B cell (primary cell): ENCODE results near the gene WNK2. TPM values are rescaled to one million over a fixed set of nuclear protein-coding genes. Genes with fewer than 3 reads are reported as not detected.

ENCODE experiments used
- ATAC-seq: fragments of 200-7000 bp; cut with Tn5 transposase; one replicate; pipeline ENCODE4 v1.10.0; 2021; ENCODE audit warnings: low read depth, mild to moderate bottlenecking, moderate number of reproducible peaks, moderate library complexity
- CTCF ChIA-PET: fragments of 350-600 bp; sonication (Branson Sonifier 250); formaldehyde crosslinking; loops from one replicate; lab custom pipeline; 2021; ENCODE audit warnings: antibody characterized with exemption, inconsistent platforms; lab: Charles Lee
- POLR2A ChIA-PET: fragments of 350-600 bp; sonication (Branson Sonifier 250); formaldehyde crosslinking; loops from one replicate; lab custom pipeline; 2021; ENCODE audit warnings: antibody characterized with exemption; lab: Charles Lee
- DNase-seq: peaks from one replicate; pipeline ENCODE4 v3.0.0; 2013
- H2AFZ ChIP-seq: 2 replicates; pipeline ENCODE4 v1.6.1; 2012; ENCODE audit warnings: mild to moderate bottlenecking, low read depth, low read length; ENCODE audit not compliant: insufficient read depth, poor library complexity, severe bottlenecking
- H3K27ac ChIP-seq, 2 donors: 1 replicate in 1 of 2; 2 replicates in 1 of 2; pipeline ENCODE4 v1.5.1; 2012 to 2013; ENCODE audit warnings: low read length in 2 of 2, mild to moderate bottlenecking in 2 of 2, moderate library complexity in 1 of 2
- H3K27me3 ChIP-seq, 4 experiments: fragments of 200-600 bp in 1 of 4; sonication (generic) in 1 of 4; replicated peaks in 1 of 4; 1 replicate in 2 of 4; 2 replicates in 2 of 4; pipeline versions ENCODE4 v1.6.1 to v1.7.0; 2013 to 2016; ENCODE audit warnings: low read length in 3 of 4, mild to moderate bottlenecking in 2 of 4, mixed read lengths in 1 of 4, moderate library complexity in 1 of 4; ENCODE audit not compliant: insufficient read depth in 4 of 4, control insufficient read depth in 3 of 4; ENCODE audit errors: control extremely low read depth in 1 of 4
- H3K36me3 ChIP-seq, 2 experiments: replicated peaks in 1 of 2; 1 replicate in 1 of 2; 2 replicates in 1 of 2; pipeline versions ENCODE4 v1.6.1 to v1.7.1; 2013; ENCODE audit warnings: low read length in 1 of 2; ENCODE audit not compliant: insufficient read depth in 2 of 2, control insufficient read depth in 1 of 2; ENCODE audit errors: control extremely low read depth in 1 of 2, extremely low read depth in 1 of 2
- H3K4me1 ChIP-seq, 2 donors: fragments of 200-600 bp in 1 of 2; sonication (generic) in 1 of 2; 1 replicate in 1 of 2; 2 replicates in 1 of 2; pipeline versions ENCODE4 v1.5.1 to v1.6.1; 2013 to 2017; ENCODE audit warnings: low read length in 2 of 2; ENCODE audit not compliant: control insufficient read depth in 2 of 2, insufficient read depth in 2 of 2
- H3K4me2 ChIP-seq: replicated peaks from 2 replicates; pipeline ENCODE3; 2012; ENCODE audit warnings: mild to moderate bottlenecking, low read depth, low read length; ENCODE audit not compliant: poor library complexity, severe bottlenecking
- H3K4me3 ChIP-seq, 5 experiments: fragments of 200-600 bp in 1 of 5; sonication (generic) in 1 of 5; 1 replicate in 3 of 5; 2 replicates in 2 of 5; pipeline versions ENCODE4 v1.5.1 to v1.7.0; 2011 to 2016; ENCODE audit warnings: low read length in 4 of 5, mild to moderate bottlenecking in 4 of 5, low read depth in 2 of 5, control low read depth in 1 of 5, moderate library complexity in 1 of 5; ENCODE audit not compliant: insufficient read depth in 1 of 5; ENCODE audit errors: control extremely low read depth in 1 of 5, extremely low read depth in 1 of 5
- H3K79me2 ChIP-seq: fragments of 200-600 bp; sonication (generic); one replicate; pipeline ENCODE4 v1.6.0; 2016; ENCODE audit warnings: low read length; ENCODE audit not compliant: control insufficient read depth, insufficient read depth
- H3K9ac ChIP-seq: fragments of 200-600 bp; sonication (generic); 2 replicates; pipeline ENCODE4 v1.6.1; 2017; ENCODE audit warnings: mild to moderate bottlenecking, low read length, moderate library complexity
- H3K9me3 ChIP-seq, 3 donors: one replicate each; pipeline versions ENCODE4 v1.6.1 to v1.7.1; 2013; ENCODE audit warnings: low read length in 2 of 3; ENCODE audit not compliant: control insufficient read depth in 2 of 3, insufficient read depth in 1 of 3; ENCODE audit errors: control extremely low read depth in 1 of 3
- H4K20me1 ChIP-seq: 2 replicates; pipeline ENCODE4 v1.6.0; 2012; ENCODE audit warnings: mild to moderate bottlenecking, low read length; ENCODE audit not compliant: insufficient read depth, control insufficient read depth, poor library complexity, severe bottlenecking
- H3K27ac Mint-ChIP-seq: one replicate; pipeline ENCODE4 v1.8.0; 2021; ENCODE audit warnings: mixed read lengths
- H3K27me3 Mint-ChIP-seq: one replicate; pipeline ENCODE4 v1.8.0; 2021; ENCODE audit warnings: mixed read lengths
- H3K4me1 Mint-ChIP-seq: one replicate; pipeline ENCODE4 v1.8.0; 2021; ENCODE audit warnings: mixed read lengths
- H3K4me3 Mint-ChIP-seq: one replicate; pipeline ENCODE4 v1.8.0; 2021; ENCODE audit warnings: mixed read lengths
- H3K9me3 Mint-ChIP-seq: one replicate; pipeline ENCODE4 v1.8.0; 2022; ENCODE audit warnings: mixed read lengths; ENCODE audit not compliant: insufficient read depth
- EZH2 ChIP-seq: IDR thresholded peaks from 2 replicates; pipeline ENCODE4 v1.6.1; 2012; ENCODE audit warnings: borderline replicate concordance, low read depth, mild to moderate bottlenecking, moderate library complexity, low read length; ENCODE audit not compliant: insufficient read depth, poor library complexity, severe bottlenecking
- WGBS: methylation state at CpG from one replicate; pipeline ENCODE4 v1.1.5; 2013; ENCODE audit warnings: missing lambda C conversion rate; ENCODE audit not compliant: insufficient coverage; 5-methylcytosine and 5-hydroxymethylcytosine counted together
- intact Hi-C: fragments of 100-400 bp; cut with micrococcal nuclease; formaldehyde crosslinking; loops from one replicate; pipeline ENCODE4 v1.10.0; 2022
- polyA plus RNA-seq: library from polyadenylated mRNA; depleted of rRNA; stranded (reverse); fragments of >200 nt; gene quantifications from 2 replicates; pipeline ENCODE4 v1.2.3, GENCODE V29; 2012
- total RNA-seq, 2 donors: library from RNA; stranded (reverse); fragments of 120-200 nt in 1 of 2; gene quantifications; 1 replicate in 1 of 2; 2 replicates in 1 of 2; pipeline versions ENCODE4 v1.2.3 to v1.2.4, GENCODE V29; 2013 to 2022
- TF ChIP-seq, protein P1 (sequence below): fragments of 200-600 bp; IDR thresholded peaks from one replicate; pipeline ENCODE4 v1.8.0; 2022; ENCODE audit warnings: antibody characterized with exemption, mild to moderate bottlenecking

The WNK2 gene
- total and polyA plus RNA-seq, 2 donors (not counting 1 experiment from before 2014, with no cell fraction given) = 0.49 TPM; not detected in 1

- Mint-ChIP-seq H3K27me3 (peaks cover 4% of the 10 kb centered on the region), H3K27ac (no peak overlapping the region), H3K4me3 (no peak overlapping the region), H3K4me1 (no peaks in the 10 kb centered on the region), H3K9me3 (no peaks in the 10 kb centered on the region)
- WGBS = 96% methylated on average over 14 of the region's 14 CpGs
- Histone ChIP-seq H3K4me2 (no peak overlapping the region), H4K20me1 (no peaks in the 10 kb centered on the region), H3K27me3 (no peaks in the 10 kb centered on the region), H3K9me3 (no peaks in the 10 kb centered on the region), H3K9ac (no peak overlapping the region), H3K79me2 (no peaks in the 10 kb centered on the region), H3K36me3 (no peaks in the 10 kb centered on the region), H2AFZ (no peak overlapping the region), H3K27ac (no peak overlapping the region), H3K4me3 (no peak overlapping the region), H3K4me1 (no peaks in the 10 kb centered on the region)
- TF ChIP-seq, protein P1, sequence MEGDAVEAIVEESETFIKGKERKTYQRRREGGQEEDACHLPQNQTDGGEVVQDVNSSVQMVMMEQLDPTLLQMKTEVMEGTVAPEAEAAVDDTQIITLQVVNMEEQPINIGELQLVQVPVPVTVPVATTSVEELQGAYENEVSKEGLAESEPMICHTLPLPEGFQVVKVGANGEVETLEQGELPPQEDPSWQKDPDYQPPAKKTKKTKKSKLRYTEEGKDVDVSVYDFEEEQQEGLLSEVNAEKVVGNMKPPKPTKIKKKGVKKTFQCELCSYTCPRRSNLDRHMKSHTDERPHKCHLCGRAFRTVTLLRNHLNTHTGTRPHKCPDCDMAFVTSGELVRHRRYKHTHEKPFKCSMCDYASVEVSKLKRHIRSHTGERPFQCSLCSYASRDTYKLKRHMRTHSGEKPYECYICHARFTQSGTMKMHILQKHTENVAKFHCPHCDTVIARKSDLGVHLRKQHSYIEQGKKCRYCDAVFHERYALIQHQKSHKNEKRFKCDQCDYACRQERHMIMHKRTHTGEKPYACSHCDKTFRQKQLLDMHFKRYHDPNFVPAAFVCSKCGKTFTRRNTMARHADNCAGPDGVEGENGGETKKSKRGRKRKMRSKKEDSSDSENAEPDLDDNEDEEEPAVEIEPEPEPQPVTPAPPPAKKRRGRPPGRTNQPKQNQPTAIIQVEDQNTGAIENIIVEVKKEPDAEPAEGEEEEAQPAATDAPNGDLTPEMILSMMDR = no peak
- TF ChIP-seq EZH2 = no peak
- ATAC-seq (no peak), DNase-seq (no peak)
- CTCF ChIA-PET = no interaction called here
- POLR2A ChIA-PET = no interaction called here
- intact Hi-C loops = no loop called here
Observed at GRCh38 chr9:93246111-93246510, 62.2 kb downstream of the WNK2 start.

DNA sequence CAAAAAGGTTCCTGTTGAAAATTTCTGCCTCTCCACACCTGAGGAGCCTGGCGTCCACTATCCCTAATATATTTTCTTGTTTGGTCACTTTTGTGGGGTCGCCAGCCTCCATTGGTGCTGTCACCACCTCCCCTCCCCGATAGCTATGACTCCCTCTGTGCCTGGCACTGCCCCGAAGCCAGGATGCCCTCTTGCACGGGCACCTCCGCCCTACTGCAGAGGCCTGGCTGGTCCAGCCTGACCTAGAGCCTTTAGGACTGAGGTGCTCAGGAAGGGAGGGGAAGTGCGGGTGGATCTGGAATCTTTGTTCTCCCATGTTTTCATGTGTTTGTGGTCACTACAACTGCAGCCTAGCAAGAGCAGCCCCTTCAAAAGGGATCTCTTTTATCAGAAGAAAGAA lies 62.6 kb downstream of the WNK2 start:
- CTCF ChIA-PET = no interaction called here
- Histone ChIP-seq H3K4me1 (no peaks in the 10 kb centered on the region), H3K79me2 (no peaks in the 10 kb centered on the region), H3K4me2 (no peak overlapping the region), H4K20me1 (no peaks in the 10 kb centered on the region), H3K9ac (no peak overlapping the region), H3K4me3 (no peak overlapping the region), H2AFZ (no peak overlapping the region), H3K9me3 (no peaks in the 10 kb centered on the region), H3K27me3 (no peaks in the 10 kb centered on the region), H3K27ac (no peak overlapping the region), H3K36me3 (no peaks in the 10 kb centered on the region)
- Mint-ChIP-seq H3K9me3 (no peaks in the 10 kb centered on the region), H3K27me3 (peaks cover 4% of the 10 kb centered on the region), H3K4me1 (no peaks in the 10 kb centered on the region), H3K4me3 (no peak overlapping the region), H3K27ac (no peak overlapping the region)
- 92% methylated on average over 7 of the region's 7 CpGs for WGBS
- ATAC-seq = no peak
- POLR2A ChIA-PET = no interaction called here
- no peak for DNase-seq
- intact Hi-C loops = no loop called here
- TF ChIP-seq, protein P1 = no peak
- no peak for TF ChIP-seq EZH2
